ENCODE results near the gene ZNF526. TPM values are rescaled to one million over a fixed set of nuclear protein-coding genes. Genes with fewer than 3 reads are reported as not detected.

ZNF526 gene
- total and polyA plus RNA-seq, 2 donors (not counting 1 experiment from before 2014, with no cell fraction given), result 4.9 to 21.3 TPM

DNA sequence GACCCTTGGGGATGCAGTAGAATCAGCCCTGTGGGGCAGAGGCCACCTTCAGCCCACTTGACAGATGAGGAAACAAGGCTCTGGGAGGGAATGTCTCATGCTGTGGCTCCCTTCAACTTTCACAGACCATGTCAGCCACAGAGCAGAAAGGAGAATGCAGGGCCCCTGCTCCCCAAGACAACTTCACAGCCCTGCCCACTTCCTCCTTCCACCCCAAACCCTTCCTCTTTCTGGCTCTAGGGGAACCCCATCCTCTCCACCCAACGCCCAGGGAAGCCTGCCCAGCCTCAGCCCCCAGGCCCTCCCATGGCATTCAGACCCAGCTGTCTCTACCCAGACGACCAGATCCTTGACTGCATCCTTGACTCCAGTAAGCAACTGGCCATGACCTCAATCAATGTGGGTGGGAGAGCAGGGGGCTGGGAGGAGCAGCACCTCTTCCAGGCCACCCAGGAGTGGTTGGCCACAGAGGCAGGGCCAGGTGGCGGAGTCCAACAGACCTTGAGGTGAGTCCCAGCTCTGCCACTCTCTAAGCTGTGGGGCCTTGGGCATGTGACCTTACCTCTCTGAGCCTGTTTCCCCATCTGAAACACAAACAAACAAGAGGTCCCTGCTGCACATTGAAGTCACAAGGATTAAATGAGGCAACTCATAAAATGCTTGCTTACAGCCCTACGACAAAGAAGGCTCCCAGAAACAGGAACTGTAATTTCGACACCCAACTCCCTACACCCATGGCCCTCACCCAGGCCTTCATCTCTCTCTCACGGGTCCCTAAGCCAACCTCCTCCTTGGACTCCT lies 18.4 kb upstream of the ZNF526 start:
- POLR2A ChIA-PET, result interaction anchor here (0.8 to 1.2 kb wide), 4 partner anchors 15 to 80 kb away, joined by 4 to 9 read pairs (median 4); no protein-coding TSS in a partner anchor
- no peaks in the 10 kb centered on the region for H3K9me3 Mint-ChIP-seq (ENCODE audit: insufficient read depth)
- H3K27ac ChIP-seq (ENCODE audit: low read length in 2 of 2), result peak overlapping the region; percentile 91 to 94
- intact Hi-C loops (cut with micrococcal nuclease), result loop anchor here (1.0 to 5.0 kb wide), 3 partner anchors 16 to 81 kb away; partner anchors contain the start of gene DEDD2
- TF ChIP-seq EZH2 (IDR thresholded peaks at IDR 0.05; ENCODE audit: borderline replicate concordance, insufficient read depth, low read depth, low read length, poor library complexity, severe bottlenecking), result no peak
- TF ChIP-seq, protein P1, sequence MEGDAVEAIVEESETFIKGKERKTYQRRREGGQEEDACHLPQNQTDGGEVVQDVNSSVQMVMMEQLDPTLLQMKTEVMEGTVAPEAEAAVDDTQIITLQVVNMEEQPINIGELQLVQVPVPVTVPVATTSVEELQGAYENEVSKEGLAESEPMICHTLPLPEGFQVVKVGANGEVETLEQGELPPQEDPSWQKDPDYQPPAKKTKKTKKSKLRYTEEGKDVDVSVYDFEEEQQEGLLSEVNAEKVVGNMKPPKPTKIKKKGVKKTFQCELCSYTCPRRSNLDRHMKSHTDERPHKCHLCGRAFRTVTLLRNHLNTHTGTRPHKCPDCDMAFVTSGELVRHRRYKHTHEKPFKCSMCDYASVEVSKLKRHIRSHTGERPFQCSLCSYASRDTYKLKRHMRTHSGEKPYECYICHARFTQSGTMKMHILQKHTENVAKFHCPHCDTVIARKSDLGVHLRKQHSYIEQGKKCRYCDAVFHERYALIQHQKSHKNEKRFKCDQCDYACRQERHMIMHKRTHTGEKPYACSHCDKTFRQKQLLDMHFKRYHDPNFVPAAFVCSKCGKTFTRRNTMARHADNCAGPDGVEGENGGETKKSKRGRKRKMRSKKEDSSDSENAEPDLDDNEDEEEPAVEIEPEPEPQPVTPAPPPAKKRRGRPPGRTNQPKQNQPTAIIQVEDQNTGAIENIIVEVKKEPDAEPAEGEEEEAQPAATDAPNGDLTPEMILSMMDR (IDR thresholded peaks at IDR 0.05), result no peak
- peak overlapping the region; percentile 92 for H3K27ac Mint-ChIP-seq
- H3K9me3 ChIP-seq (ENCODE audit: control extremely low read depth in 1 of 3, control insufficient read depth in 2 of 3, insufficient read depth in 1 of 3, low read length in 2 of 3), result peaks cover 0 to 6% (median 0%) of the 10 kb centered on the region in 3 donors
- H3K27me3 Mint-ChIP-seq, result no peaks in the 10 kb centered on the region
- peak overlapping the region; percentile 61 for H3K9ac ChIP-seq (ENCODE audit: low read length)
- peak overlapping the region; percentile 87 for H3K4me2 ChIP-seq (replicated peaks; ENCODE audit: low read depth, low read length, poor library complexity, severe bottlenecking)
- H3K4me1 ChIP-seq (ENCODE audit: control insufficient read depth in 2 of 2, insufficient read depth in 2 of 2, low read length in 2 of 2), result peaks cover 68 to 76% of the 10 kb centered on the region in 2 donors
- CTCF ChIA-PET, result interaction anchor here (0.8 to 4.2 kb wide), 10 partner anchors 14 to 232 kb away, joined by 3 to 25 read pairs (median 6); partner anchors contain the start of genes DEDD2 and POU2F2
- peak; percentile 72 for ATAC-seq (ENCODE audit: low read depth)
- peaks cover 50% of the 10 kb centered on the region for H3K79me2 ChIP-seq (ENCODE audit: control insufficient read depth, insufficient read depth, low read length)
- peaks cover 50% of the 10 kb centered on the region for H4K20me1 ChIP-seq (ENCODE audit: control insufficient read depth, insufficient read depth, low read length, poor library complexity, severe bottlenecking)
- H2AFZ ChIP-seq (ENCODE audit: insufficient read depth, low read depth, low read length, poor library complexity, severe bottlenecking), result no peak overlapping the region
- peak overlapping the region; percentile 82 for H3K4me3 Mint-ChIP-seq
- H3K27me3 ChIP-seq (replicated peaks in 1 of 4; ENCODE audit: control extremely low read depth in 1 of 4, control insufficient read depth in 3 of 4, insufficient read depth in 4 of 4, low read length in 3 of 4), result no peaks in the 10 kb centered on the region
- peaks cover 0 to 60% of the 10 kb centered on the region in 2 experiments for H3K36me3 ChIP-seq (replicated peaks in 1 of 2; ENCODE audit: control extremely low read depth in 1 of 2, control insufficient read depth in 1 of 2, extremely low read depth in 1 of 2, insufficient read depth in 2 of 2, low read length in 1 of 2)
- peak; percentile 91 for DNase-seq
- 0% methylated on average over 5 of the region's 6 CpGs for WGBS (ENCODE audit: insufficient coverage)
- peaks cover 83% of the 10 kb centered on the region for H3K4me1 Mint-ChIP-seq
- H3K4me3 ChIP-seq (ENCODE audit: control extremely low read depth in 1 of 5, extremely low read depth in 1 of 5, insufficient read depth in 1 of 5, low read depth in 2 of 5, low read length in 4 of 5), result peak overlapping the region in 4 of 5 experiments; percentile 5 to 53 (median 26)

Measured in B cell (primary cell).